Adrenal gland (tissue), 12 donors: ENCODE results near the gene MPP3. TPM values are rescaled to one million over a fixed set of nuclear protein-coding genes. Genes with fewer than 3 reads are reported as not detected.

Source experiments
- DNase-seq, 7 donors: peaks; one replicate each; pipeline ENCODE4 v3.0.0-alpha.2; 2019 to 2020
- H3K27ac ChIP-seq, 5 donors: fragments of 200-600 bp; sonication (generic) in 4 of 5; 1 replicate in 3 of 5; 2 replicates in 2 of 5; pipeline versions ENCODE4 v1.5.1 to v1.8.0; 2016 to 2020; ENCODE audit warnings: mild to moderate bottlenecking in 1 of 5
- H3K27me3 ChIP-seq: fragments of 200-600 bp; 2 replicates; pipeline ENCODE4 v1.8.0; 2021
- H3K36me3 ChIP-seq, 2 donors: fragments of 200-600 bp; replicated peaks in 1 of 2; 1 replicate in 1 of 2; 2 replicates in 1 of 2; pipeline versions ENCODE4 v1.5.1 to v1.8.0; 2018 to 2022
- H3K4me1 ChIP-seq, 2 donors: fragments of 200-600 bp; replicated peaks in 1 of 2; 1 replicate in 1 of 2; 2 replicates in 1 of 2; pipeline versions ENCODE4 v1.5.1 to v1.8.0; 2018 to 2021
- H3K4me3 ChIP-seq, 4 donors: fragments of 200-600 bp; sonication (generic) in 3 of 4; one replicate each; pipeline ENCODE4 v1.5.1; 2016 to 2018
- H3K9me3 ChIP-seq, 3 donors: fragments of 200-600 bp; sonication (generic) in 1 of 3; replicated peaks in 1 of 3; 1 replicate in 2 of 3; 2 replicates in 1 of 3; pipeline versions ENCODE4 v1.5.1 to v1.8.0; 2016 to 2021
- CTCF ChIP-seq, 6 experiments: fragments of 450-650 bp in 4 of 6; fragments of 200-600 bp in 2 of 6; sonication (generic) in 1 of 6; IDR thresholded peaks; 1 replicate in 5 of 6; 2 replicates in 1 of 6; pipeline versions ENCODE4 v1.5.1 to v1.8.0; 2016 to 2021; ENCODE audit warnings: antibody characterized with exemption in 6 of 6, mild to moderate bottlenecking in 2 of 6, moderate library complexity in 1 of 6
- POLR2A ChIP-seq, 2 donors: fragments of 450-650 bp; IDR thresholded peaks; one replicate each; pipeline ENCODE4 v1.6.1; 2017; ENCODE audit warnings: antibody characterized with exemption in 2 of 2, mild to moderate bottlenecking in 2 of 2, moderate library complexity in 1 of 2
- WGBS, 4 donors: extraction: QIAGEN DNeasy Blood & Tissue Kit in 2 of 4; methylation state at CpG; one replicate each; pipeline versions ENCODE4 v1.1.5 to v1.1.7; 2013 to 2017; 5-methylcytosine and 5-hydroxymethylcytosine counted together
- intact Hi-C, 2 donors: fragments of 100-400 bp; cut with DNase I; formaldehyde crosslinking; loops; one replicate each; pipeline versions ENCODE4 v1.14.1 to v1.15.0; 2022 to 2023
- polyA plus RNA-seq, 3 donors: library from polyadenylated mRNA; stranded (reverse); fragments of 200-250 nt in 2 of 3; fragments of 350-450 nt in 1 of 3; fragmentation: Illumina TruSeq in 1 of 3; extraction: RNeasy Lipid Tissue Mini Kit (QIAGEN cat#74804) in 1 of 3; gene quantifications; one replicate each; pipeline ENCODE4 v1.2.3, GENCODE V29; 2013 to 2014
- total RNA-seq, 9 donors: library from RNA; depleted of rRNA in 4 of 9; stranded (reverse); fragments of >200 nt in 4 of 9; fragments of 120-200 nt in 1 of 9; fragmentation: NEBNext Ultra II Directional in 1 of 9; extraction: Animal tissue kit (Norgen Biotek cat#: 25700) in 1 of 9; gene quantifications; one replicate each; pipeline versions ENCODE4 v1.1.0 to v1.2.4, GENCODE V29; 2013 to 2023
- donor health status: healthy with polysubstance abuse.
- donor health status: Bipolar disorder and iron deficiency.
- donor health status: DM: yes; HTN: yes; CAD: no.
- donor health status: DM: no; HTN: no; CAD: no.
- donor health status: DM: no; HTN: no; CAD: no.
- donor health status: DM: yes; HTN: yes; CAD: no.

Gene MPP3
- total and polyA plus RNA-seq, 12 donors = 0.60 to 10.6 (median 3.6) TPM

GRCh38 chr17:43808076-43808475, 24.9 kb downstream of the MPP3 start:
- Histone ChIP-seq H3K4me1 (no peaks in the 10 kb centered on the region), H3K27me3 (no peaks in the 10 kb centered on the region), H3K4me3 (no peak overlapping the region), H3K36me3 (no peaks in the 10 kb centered on the region), H3K9me3 (no peaks in the 10 kb centered on the region), H3K27ac (no peak overlapping the region)
- intact Hi-C loops = no loop called here
- TF ChIP-seq POLR2A (IDR thresholded peaks at IDR 0.05) = no peak
- no peak for TF ChIP-seq CTCF (IDR thresholded peaks at IDR 0.05)
- WGBS, 4 donors = 86 to 97% (median 93%) methylated on average over 4 of the region's 4 CpGs
- no peak for DNase-seq

GRCh38 chr17:43805117-43805516, 27.8 kb downstream of the MPP3 start:
- no peak for TF ChIP-seq CTCF (IDR thresholded peaks at IDR 0.05)
- DNase-seq = no peak
- Histone ChIP-seq H3K27me3 (no peaks in the 10 kb centered on the region), H3K9me3 (no peaks in the 10 kb centered on the region), H3K4me3 (no peak overlapping the region), H3K4me1 (no peaks in the 10 kb centered on the region), H3K36me3 (no peaks in the 10 kb centered on the region), H3K27ac (no peak overlapping the region)
- intact Hi-C loops = no loop called here

- Histone ChIP-seq H3K36me3 (no peaks in the 10 kb centered on the region), H3K9me3 (no peaks in the 10 kb centered on the region), H3K4me3 (no peak overlapping the region), H3K27ac (no peak overlapping the region), H3K27me3 (no peaks in the 10 kb centered on the region), H3K4me1 (no peaks in the 10 kb centered on the region)
- DNase-seq = no peak
- WGBS, 4 donors = 41 to 64% (median 62%) methylated on average over 3 to 4 of the region's 4 CpGs
- intact Hi-C loops = no loop called here
- TF ChIP-seq POLR2A (IDR thresholded peaks at IDR 0.05) (no peak), CTCF (IDR thresholded peaks at IDR 0.05) (no peak)
These were observed 29.2 kb downstream of the MPP3 start for GRCh38 chr17:43803758-43804157.

GRCh38 chr17:43801844-43802243, 31.1 kb downstream of the MPP3 start:
- intact Hi-C loops = no loop called here
- Histone ChIP-seq H3K4me3 (no peak overlapping the region), H3K9me3 (no peaks in the 10 kb centered on the region), H3K36me3 (no peaks in the 10 kb centered on the region), H3K27me3 (no peaks in the 10 kb centered on the region), H3K27ac (no peak overlapping the region), H3K4me1 (no peaks in the 10 kb centered on the region)
- TF ChIP-seq CTCF (IDR thresholded peaks at IDR 0.05) = no peak
- TF ChIP-seq POLR2A (IDR thresholded peaks at IDR 0.05) = no peak
- DNase-seq = no peak
- 80 to 89% (median 83%) methylated on average over 3 of the region's 3 CpGs for WGBS, 4 donors
